Ascending aorta (tissue), 2 donors: ENCODE results near the gene BFSP2. TPM values are rescaled to one million over a fixed set of nuclear protein-coding genes. Genes with fewer than 3 reads are reported as not detected.

Experiments
- DNase-seq, 2 donors: peaks; one replicate each; pipeline ENCODE4 v3.0.0-alpha.2; 2019; ENCODE audit warnings: low spot score in 2 of 2
- H3K27ac ChIP-seq, 2 donors: fragments of 200-600 bp; sonication (generic); one replicate each; pipeline ENCODE4 v1.5.1; 2016 to 2017; ENCODE audit warnings: mild to moderate bottlenecking in 1 of 2
- H3K27me3 ChIP-seq: fragments of 200-600 bp; sonication (generic); one replicate; pipeline ENCODE4 v1.5.1; 2017
- H3K36me3 ChIP-seq, 2 donors: fragments of 200-600 bp; sonication (generic); one replicate each; pipeline ENCODE4 v1.5.1; 2016
- H3K4me1 ChIP-seq, 2 donors: fragments of 200-600 bp; sonication (generic); one replicate each; pipeline ENCODE4 v1.5.1; 2016 to 2017; ENCODE audit warnings: mild to moderate bottlenecking in 1 of 2
- H3K4me3 ChIP-seq, 2 donors: fragments of 200-600 bp; sonication (generic); one replicate each; pipeline ENCODE4 v1.5.1; 2016 to 2017; ENCODE audit warnings: mild to moderate bottlenecking in 1 of 2
- H3K9me3 ChIP-seq, 2 donors: fragments of 200-600 bp; sonication (generic); one replicate each; pipeline ENCODE4 v1.5.1; 2016
- CTCF ChIP-seq, 3 experiments: fragments of 200-600 bp in 2 of 3; fragments of 450-650 bp in 1 of 3; sonication (generic) in 2 of 3; IDR thresholded peaks; one replicate each; pipeline ENCODE4 v1.5.1; 2016 to 2019; ENCODE audit warnings: antibody characterized with exemption in 3 of 3, mild to moderate bottlenecking in 1 of 3, moderate library complexity in 1 of 3
- intact Hi-C: fragments of 100-400 bp; cut with DNase I; formaldehyde crosslinking; loops from one replicate; pipeline ENCODE4 v1.15.1; 2023
- total RNA-seq: library from RNA; depleted of rRNA; stranded (reverse); fragments of >200 nt; gene quantifications from one replicate; pipeline ENCODE4 v1.1.0, GENCODE V29; 2016

The BFSP2 gene
- total RNA-seq, 1 donor from 2014 or later: not detected

GRCh38 chr3:133452641-133453319 lies 52.9 kb downstream of the BFSP2 start:
- Histone ChIP-seq H3K27me3 (no peaks in the 10 kb centered on the region), H3K27ac (no peak overlapping the region), H3K36me3 (no peaks in the 10 kb centered on the region), H3K4me3 (no peak overlapping the region), H3K4me1 (no peaks in the 10 kb centered on the region), H3K9me3 (no peaks in the 10 kb centered on the region)
- intact Hi-C loops: no loop called here
- DNase-seq: no peak
- no peak for TF ChIP-seq CTCF (IDR thresholded peaks at IDR 0.05)

GRCh38 chr3:133453383-133453782 lies 53.5 kb downstream of the BFSP2 start:
- DNase-seq: no peak
- intact Hi-C loops: no loop called here
- no peaks in the 10 kb centered on the region for H3K4me1 ChIP-seq

GRCh38 chr3:133455281-133455680 lies 55.4 kb downstream of the BFSP2 start:
- Histone ChIP-seq H3K36me3 (no peaks in the 10 kb centered on the region), H3K9me3 (no peaks in the 10 kb centered on the region), H3K27me3 (no peaks in the 10 kb centered on the region), H3K4me1 (peaks cover 0 to 7% of the 10 kb centered on the region in 2 donors), H3K27ac (no peak overlapping the region), H3K4me3 (no peak overlapping the region)
- TF ChIP-seq CTCF (IDR thresholded peaks at IDR 0.05): no peak
- intact Hi-C loops: no loop called here
- no peak for DNase-seq

More at GRCh38 chr3:133453383-133453782, 53.5 kb downstream of the BFSP2 start:
- H3K4me3 ChIP-seq: no peak overlapping the region
- no peak overlapping the region for H3K27ac ChIP-seq
- no peaks in the 10 kb centered on the region for H3K36me3 ChIP-seq
- H3K9me3 ChIP-seq: no peaks in the 10 kb centered on the region
- no peak for TF ChIP-seq CTCF (IDR thresholded peaks at IDR 0.05)
- H3K27me3 ChIP-seq: no peaks in the 10 kb centered on the region

- TF ChIP-seq CTCF (IDR thresholded peaks at IDR 0.05): no peak
- Histone ChIP-seq H3K4me3 (no peak overlapping the region), H3K27ac (no peak overlapping the region), H3K36me3 (no peaks in the 10 kb centered on the region), H3K27me3 (no peaks in the 10 kb centered on the region), H3K9me3 (no peaks in the 10 kb centered on the region), H3K4me1 (peaks cover 0 to 8% of the 10 kb centered on the region in 2 donors)
- no peak for DNase-seq
- intact Hi-C loops: no loop called here
These were observed 56.1 kb downstream of the BFSP2 start for GRCh38 chr3:133455960-133456359.

GRCh38 chr3:133457025-133457424 lies 57.2 kb downstream of the BFSP2 start:
- Histone ChIP-seq H3K4me3 (no peak overlapping the region), H3K36me3 (no peaks in the 10 kb centered on the region), H3K27me3 (no peaks in the 10 kb centered on the region), H3K4me1 (peaks cover 0 to 8% of the 10 kb centered on the region in 2 donors), H3K9me3 (no peaks in the 10 kb centered on the region), H3K27ac (no peak overlapping the region)
- intact Hi-C loops: no loop called here
- DNase-seq: no peak
- no peak for TF ChIP-seq CTCF (IDR thresholded peaks at IDR 0.05)
